Breast epithelium (tissue), 3 donors: ENCODE measurements around the gene PPP1R1B.

ENCODE experiments used
- CTCF ChIP-seq, 3 donors: fragments of 450-650 bp; IDR thresholded peaks; one replicate each; pipeline ENCODE4 v1.5.1; 2016 to 2017; ENCODE audit warnings: antibody characterized with exemption in 3 of 3, mild to moderate bottlenecking in 3 of 3, moderate library complexity in 3 of 3
- POLR2A ChIP-seq: fragments of 450-650 bp; IDR thresholded peaks from one replicate; pipeline ENCODE4 v1.6.1; 2016; ENCODE audit warnings: antibody characterized with exemption, mild to moderate bottlenecking, moderate library complexity
- POLR2AphosphoS5 ChIP-seq, 3 donors: sonication (generic); formaldehyde crosslinking; IDR thresholded peaks; one replicate each; pipeline ENCODE4 v1.6.1; 2017; ENCODE audit warnings: antibody characterized with exemption in 3 of 3

- TF ChIP-seq CTCF (IDR thresholded peaks at IDR 0.05) (no peak), POLR2A (no peak), POLR2AphosphoS5 (IDR thresholded peaks at IDR 0.05) (no peak)
These were observed 44.1 kb upstream of the PPP1R1B start for GRCh38 chr17:39582658-39583057.
